Fibroblast of lung (primary cell): ENCODE data around the gene PRKCI.

ENCODE experiments used
- CTCF ChIP-seq, 2 donors: IDR thresholded peaks in 1 of 2; conservative IDR thresholded peaks in 1 of 2; 1 replicate in 1 of 2; 2 replicates in 1 of 2; pipeline ENCODE4 v1.5.1; 2011 to 2012; ENCODE audit warnings: low read length in 2 of 2, control low read depth in 1 of 2, inconsistent platforms in 1 of 2, low read depth in 1 of 2, mild to moderate bottlenecking in 1 of 2
- EZH2 ChIP-seq: IDR thresholded peaks from 2 replicates; pipeline ENCODE4 v1.5.1; 2012; ENCODE audit warnings: low read length, control low read depth, mild to moderate bottlenecking; ENCODE audit errors: missing control alignments

- TF ChIP-seq CTCF (conservative IDR thresholded peaks at IDR 0.05 in 1 of 2, IDR thresholded peaks at IDR 0.05 in 1 of 2; ENCODE audit: low read depth in 1 of 2, low read length in 2 of 2) (no peak), EZH2 (no peak)
Measured at GRCh38 chr3:170321321-170322034, 99.3 kb downstream of the PRKCI start.
